NCI-H1048 (cell line): Measurements from ENCODE around the gene TFPI2.

Experiments
- DNase-seq: peaks from one replicate; lab custom pipeline; 2025; lab: John Stamatoyannopoulos, UW

Gene TFPI2

DNA sequence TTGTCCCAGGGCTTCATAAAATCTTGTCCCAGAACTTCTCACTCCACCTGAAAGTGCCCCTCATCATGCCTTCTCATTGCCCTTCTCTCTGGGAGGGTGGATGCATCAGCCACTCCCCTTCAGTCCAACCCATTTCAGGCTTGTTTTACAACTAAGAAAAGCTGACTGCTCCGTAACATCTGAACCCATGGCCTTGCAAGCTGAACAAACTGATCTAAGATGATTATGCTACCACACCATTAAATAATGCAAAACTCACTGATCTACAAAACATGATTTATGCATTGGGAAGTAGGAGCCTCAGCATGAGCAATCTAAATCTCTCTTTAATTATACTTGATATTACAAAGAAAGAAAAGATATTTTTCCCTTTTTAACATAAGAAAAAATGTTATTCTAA lies 34.8 kb downstream of the TFPI2 start:
- no peak for DNase-seq

- DNase-seq, result no peak
Measured at GRCh38 chr7:93854480-93854879, 36.1 kb downstream of the TFPI2 start.

- DNase-seq, result no peak
Measured at GRCh38 chr7:93851536-93851935, 39.0 kb downstream of the TFPI2 start.

GRCh38 chr7:93843260-93843659 lies 47.3 kb downstream of the TFPI2 start:
- no peak for DNase-seq

DNA sequence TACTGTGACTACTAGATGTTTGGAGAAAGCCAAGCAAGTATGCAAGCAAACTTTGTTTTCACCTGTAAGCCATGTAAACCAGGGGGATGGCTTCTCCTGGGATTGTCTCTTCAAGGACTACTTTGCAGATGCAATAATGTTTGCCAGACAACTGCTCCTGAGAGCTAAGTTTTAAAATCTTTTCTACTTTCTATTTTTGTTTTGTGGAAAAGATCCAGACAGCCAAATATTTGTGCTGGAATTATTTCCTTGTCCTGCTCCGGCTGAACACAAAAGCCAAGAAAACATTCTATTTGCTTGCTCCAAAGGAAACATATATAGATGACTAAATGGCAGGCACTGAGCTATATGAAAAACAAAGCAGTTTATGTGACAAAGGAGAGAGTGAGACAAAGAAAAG lies 51.6 kb downstream of the TFPI2 start:
- DNase-seq, result no peak

DNA sequence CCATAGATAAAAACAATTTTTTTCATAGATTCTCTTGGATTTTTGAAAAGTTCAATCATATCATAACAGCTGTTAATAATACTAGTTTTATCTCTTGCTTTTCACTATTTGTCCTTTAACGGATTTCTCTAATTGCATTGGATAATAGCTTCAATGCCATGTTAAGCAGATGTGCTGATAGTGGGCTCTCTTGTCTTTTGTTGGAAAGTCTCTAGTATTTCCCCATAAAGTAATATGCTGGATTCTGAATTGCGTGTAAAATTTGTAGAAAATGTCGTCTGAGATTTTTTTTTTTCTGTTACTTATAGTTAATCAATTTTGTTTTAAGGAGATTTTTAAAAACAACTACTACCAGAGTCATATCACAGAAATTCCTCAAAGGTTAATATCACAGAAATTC lies 53.3 kb downstream of the TFPI2 start:
- no peak for DNase-seq

DNA sequence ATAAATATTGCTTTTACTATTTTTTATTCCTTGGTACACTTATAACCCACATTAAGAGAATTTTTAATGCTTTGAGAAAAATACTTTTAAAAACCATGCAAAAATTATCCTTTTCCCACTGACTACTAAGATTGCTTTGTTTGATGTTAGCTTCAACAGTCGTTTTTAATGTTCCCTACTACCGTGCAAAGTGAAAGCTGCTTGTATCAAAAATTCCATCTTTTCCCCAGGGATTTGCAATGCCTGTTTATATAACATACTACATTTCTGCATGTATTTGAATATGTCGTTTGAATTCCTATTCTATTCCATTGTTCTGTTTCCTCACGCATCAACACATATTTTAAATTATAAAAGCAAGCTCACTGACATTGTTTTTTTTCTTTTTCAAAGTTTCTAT lies 54.4 kb downstream of the TFPI2 start:
- DNase-seq, result no peak

DNA sequence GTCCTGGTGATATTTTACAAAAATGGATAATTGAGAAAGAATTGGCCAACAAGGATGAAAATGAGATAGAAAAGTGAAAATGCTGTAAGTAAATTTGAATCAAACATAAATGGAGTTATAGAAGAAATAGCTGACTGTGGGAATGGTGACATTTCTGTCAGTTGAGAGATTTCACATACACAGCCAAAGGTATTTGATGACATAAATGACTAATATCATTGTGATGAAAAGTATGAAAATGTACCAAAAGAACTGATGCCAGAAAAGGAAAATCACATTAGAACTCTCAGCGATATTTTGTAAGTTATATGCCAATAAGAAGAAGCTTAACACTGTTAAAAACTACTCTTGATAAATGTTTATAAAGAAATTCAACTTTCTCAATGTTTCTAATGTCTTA lies 54.9 kb downstream of the TFPI2 start:
- DNase-seq, result no peak
